K562 (cell line): ENCODE measurements around the gene PPAN. TPM values are rescaled to one million over a fixed set of nuclear protein-coding genes. Genes with fewer than 3 reads are reported as not detected.
A peak's percentile ranks its signal among the peaks of the same experiment; 100 is the strongest.

Experiments
- CGGBP1 ChIP-seq: fragments of 250-450 bp; sonication (Bioruptor Pico); IDR thresholded peaks from 2 replicates; pipeline ENCODE4 v1.9.0; 2021; ENCODE audit warnings: mild to moderate bottlenecking
- CHAMP1 ChIP-seq: fragments of 450-650 bp; IDR thresholded peaks from 2 replicates; pipeline ENCODE4 v1.6.1; 2016; ENCODE audit warnings: mild to moderate bottlenecking
- CREB3 ChIP-seq: fragments of 450-650 bp; conservative IDR thresholded peaks from 2 replicates; pipeline ENCODE4 v1.6.1; 2016; ENCODE audit warnings: missing genetic modification characterization, low read depth, mild to moderate bottlenecking, missing compliant biosample characterization, moderate library complexity
- CSDE1 ChIP-seq, 2 experiments: fragments of 450-650 bp; IDR thresholded peaks; 2 replicates each; pipeline ENCODE4 v1.6.1; 2016; ENCODE audit warnings: mild to moderate bottlenecking in 1 of 2
- E2F5 ChIP-seq: sonication (generic); formaldehyde crosslinking; IDR thresholded peaks from 2 replicates; pipeline ENCODE4 v1.8.0; 2022; ENCODE audit warnings: mild to moderate bottlenecking, missing genetic modification reagents
- GMEB1 ChIP-seq: fragments of 250-450 bp; sonication (Bioruptor Pico); IDR thresholded peaks from 2 replicates; pipeline ENCODE4 v1.4.0; 2020; ENCODE audit warnings: mild to moderate bottlenecking
- KAT8 ChIP-seq: fragments of 450-650 bp; IDR thresholded peaks from 2 replicates; pipeline ENCODE4 v1.6.1; 2016; ENCODE audit warnings: low read depth, mild to moderate bottlenecking
- LEF1 ChIP-seq: fragments of 450-650 bp; IDR thresholded peaks from 2 replicates; pipeline ENCODE4 v1.6.1; 2016; ENCODE audit warnings: mild to moderate bottlenecking
- MCM2 ChIP-seq: fragments of 450-650 bp; IDR thresholded peaks from 2 replicates; pipeline ENCODE4 v1.6.1; 2017; ENCODE audit warnings: low read depth, mild to moderate bottlenecking
- MEF2D ChIP-seq: conservative IDR thresholded peaks from 2 replicates; pipeline ENCODE4 v1.6.1; 2016; ENCODE audit warnings: low read depth, missing genetic modification characterization, missing compliant biosample characterization
- MTF1 ChIP-seq: fragments of 250-450 bp; sonication (Bioruptor Pico); IDR thresholded peaks from 2 replicates; pipeline ENCODE4 v1.9.0; 2021; ENCODE audit warnings: moderate library complexity, mild to moderate bottlenecking, inconsistent platforms, borderline replicate concordance
- NCOA6 ChIP-seq: fragments of 450-650 bp; IDR thresholded peaks from 2 replicates; pipeline ENCODE4 v1.6.1; 2017; ENCODE audit warnings: mild to moderate bottlenecking
- PREB ChIP-seq: sonication (generic); formaldehyde crosslinking; IDR thresholded peaks from 2 replicates; pipeline ENCODE4 v1.8.1; 2023; ENCODE audit warnings: mild to moderate bottlenecking, missing genetic modification reagents
- PRMT5 ChIP-seq: sonication (generic); formaldehyde crosslinking; IDR thresholded peaks from 2 replicates; pipeline ENCODE4 v1.5.0; 2020; ENCODE audit warnings: missing genetic modification reagents
- SIN3A ChIP-seq, 2 experiments: fragments of 150-350 bp in 1 of 2; IDR thresholded peaks; 2 replicates each; pipeline ENCODE4 v1.6.1; 2011 to 2016; ENCODE audit warnings: borderline replicate concordance in 2 of 2, low read depth in 2 of 2, low read length in 2 of 2, mild to moderate bottlenecking in 2 of 2, moderate library complexity in 2 of 2; ENCODE audit not compliant: control insufficient read depth in 1 of 2
- SMAD2 ChIP-seq: fragments of 150-350 bp; IDR thresholded peaks from 2 replicates; pipeline ENCODE4 v1.6.1; 2014; ENCODE audit warnings: low read depth, mild to moderate bottlenecking, low read length
- SUPT5H ChIP-seq: fragments of 450-650 bp; IDR thresholded peaks from 2 replicates; pipeline ENCODE4 v1.6.1; 2016
- TARDBP ChIP-seq: fragments of 450-650 bp; IDR thresholded peaks from 2 replicates; pipeline ENCODE4 v1.6.1; 2016
- ZNF121 ChIP-seq: sonication (generic); formaldehyde crosslinking; conservative IDR thresholded peaks from 2 replicates; pipeline ENCODE4 v1.8.0; 2022; ENCODE audit warnings: missing genetic modification reagents
- ZNF280A ChIP-seq: fragments of 450-650 bp; IDR thresholded peaks from 2 replicates; pipeline ENCODE4 v1.6.1; 2018; ENCODE audit warnings: mild to moderate bottlenecking, low read depth; ENCODE audit not compliant: partially characterized antibody
- ZNF57 ChIP-seq: fragments of 450-650 bp; formaldehyde crosslinking; IDR thresholded peaks from 2 replicates; pipeline ENCODE4 v1.4.0; 2020; ENCODE audit warnings: mild to moderate bottlenecking, moderate library complexity
- polyA plus RNA-seq, 8 experiments: library from polyadenylated mRNA; depleted of rRNA in 4 of 8; stranded (reverse) in 5 of 8; unstranded in 3 of 8; fragments of >200 nt; fragmentation: Nextera tagmentation in 2 of 8; fragmentation: Illumina TruSeq in 1 of 8; extraction: Ambion mirVana in 2 of 8; extraction: Trizol in 1 of 8; gene quantifications; 2 replicates each; pipeline versions ENCODE4 v1.2.1 to v1.2.3, GENCODE V29; 2011 to 2014; ENCODE audit warnings: inconsistent platforms in 1 of 8, missing spikeins in 1 of 8
- total RNA-seq, 7 experiments: library from RNA; depleted of rRNA in 6 of 7; stranded (reverse); fragments of >200 nt in 6 of 7; fragmentation: Illumina TruSeq in 2 of 7; extraction: Trizol in 2 of 7; gene quantifications; 2 replicates each; pipeline versions ENCODE4 v1.2.1 to v1.2.3, GENCODE V29; 2011 to 2021; ENCODE audit warnings: low replicate concordance in 1 of 7

Gene PPAN
- total and polyA plus RNA-seq, 9 of the 15 experiments (the other 6 are each of a cell fraction or from before 2014, with no cell fraction given), result 2.2 to 129 (median 59.1) TPM

- TF ChIP-seq CREB3 (tag), result no peak
- no peak for TF ChIP-seq SUPT5H
- peak; percentile 94 for TF ChIP-seq PRMT5
- TF ChIP-seq MTF1 (CRISPR knock-in tag), result no peak
- no peak for TF ChIP-seq KAT8
- TF ChIP-seq NCOA6, result peak; percentile 94
- TF ChIP-seq CGGBP1 (CRISPR knock-in tag), result no peak
- TF ChIP-seq GMEB1 (CRISPR knock-in tag), result peak; percentile 61
- TF ChIP-seq SIN3A (IDR thresholded peaks at IDR 0.05; ENCODE audit: borderline replicate concordance in 2 of 2, control insufficient read depth in 1 of 2, low read depth in 2 of 2, low read length in 2 of 2), result peak; percentile 78 to 98; a peak in 2 of 4 replicates
- no peak for TF ChIP-seq SMAD2
- no peak for TF ChIP-seq MEF2D
- TF ChIP-seq CSDE1 (IDR thresholded peaks at IDR 0.05), result no peak
- TF ChIP-seq ZNF57 (CRISPR knock-in tag), result no peak
- TF ChIP-seq PREB, result no peak
- TF ChIP-seq LEF1, result no peak
- TF ChIP-seq TARDBP, result no peak
- TF ChIP-seq ZNF121, result no peak
- TF ChIP-seq E2F5, result no peak
- TF ChIP-seq MCM2, result no peak
- TF ChIP-seq CHAMP1, result no peak
- TF ChIP-seq ZNF280A, result no peak
These were observed 44.3 kb upstream of the PPAN start (continued) for GRCh38 chr19:10061717-10062310.
